K562 (cell line): Measurements from ENCODE around the gene RBAK. TPM values are rescaled to one million over a fixed set of nuclear protein-coding genes. Genes with fewer than 3 reads are reported as not detected.

Source experiments
- ATAC-seq: fragments of 200-7000 bp; cut with Tn5 transposase; 3 replicates; pipeline ENCODE4 v1.9.1; 2020; ENCODE audit warnings: moderate library complexity
- Bru-seq: library from RNA; stranded (reverse); fragments of 400-500 nt; gene quantifications from one replicate; lab custom pipeline; 2021; lab: Mats Ljungman, UMichigan
- BruChase-seq, 2 experiments: library from RNA; stranded (reverse); fragments of 400-500 nt; gene quantifications; one replicate each; lab custom pipeline; 2021; lab: Mats Ljungman, UMichigan
- BruUV-seq: library from RNA; stranded (reverse); fragments of 400-500 nt; replicated peaks from 2 replicates; lab custom pipeline; 2021; lab: Mats Ljungman, UMichigan
- CTCF ChIA-PET: fragments of 300-600 bp; formaldehyde crosslinking; extraction: SDS; loops from one replicate; lab custom pipeline; 2021; ENCODE audit warnings: low intra/inter-chr PET ratio; lab: Yijun Ruan, JAX
- POLR2A ChIA-PET: fragments of 300-600, 350-650 bp; sonication (Branson Sonifier 250); formaldehyde crosslinking; extraction: SDS; loops from one replicate; lab custom pipeline; 2021; ENCODE audit warnings: antibody characterized with exemption, inconsistent platforms; lab: Yijun Ruan, JAX
- DNase-seq, 4 experiments: peaks; one replicate each; pipeline versions ENCODE4 v3.0.0 to v3.0.0-alpha.2; 2011 to 2018; ENCODE audit warnings: low spot score in 3 of 4, mixed read lengths in 3 of 4; ENCODE audit errors: extremely low read depth in 1 of 4
- FAIRE-seq: peaks from 2 replicates; lab custom pipeline; 2011; peaks lifted over from hg19 to GRCh38; lab: Jason Lieb, UNC
- H2AFZ ChIP-seq: 2 replicates; pipeline ENCODE4 v1.6.0; 2011; ENCODE audit warnings: low read depth, low read length, control low read depth, inconsistent platforms
- H3K27ac ChIP-seq: fragments of 200-600 bp; 3 replicates; pipeline ENCODE4 v1.8.0; 2011; ENCODE audit warnings: low read depth, mild to moderate bottlenecking, control low read depth, inconsistent platforms, low read length, moderate library complexity, mixed read lengths; ENCODE audit errors: extremely low read depth
- H3K27me3 ChIP-seq, 2 experiments: fragments of 300-600 bp in 1 of 2; 2 replicates in 1 of 2; 3 replicates in 1 of 2; pipeline versions ENCODE4 v1.6.0 to v1.8.0; 2011; ENCODE audit warnings: inconsistent platforms in 2 of 2, low read length in 2 of 2, mild to moderate bottlenecking in 1 of 2, mixed read lengths in 1 of 2, moderate library complexity in 1 of 2; ENCODE audit not compliant: control insufficient read depth in 2 of 2, insufficient read depth in 2 of 2
- H3K36me3 ChIP-seq: fragments of 300-600 bp; 3 replicates; pipeline ENCODE4 v1.8.0; 2011; ENCODE audit warnings: mild to moderate bottlenecking, low read length, inconsistent platforms; ENCODE audit not compliant: control insufficient read depth, insufficient read depth
- H3K4me1 ChIP-seq, 2 experiments: fragments of 200-600 bp in 1 of 2; replicated peaks in 1 of 2; 2 replicates in 1 of 2; 3 replicates in 1 of 2; pipeline versions ENCODE4 v1.5.1 to v1.8.0; 2011; ENCODE audit warnings: inconsistent platforms in 2 of 2, low read length in 2 of 2, mild to moderate bottlenecking in 1 of 2, mixed read lengths in 1 of 2, moderate library complexity in 1 of 2; ENCODE audit not compliant: control insufficient read depth in 2 of 2, insufficient read depth in 2 of 2
- H3K4me2 ChIP-seq: 2 replicates; pipeline ENCODE4 v1.6.1; 2011; ENCODE audit warnings: low read length, control low read depth, inconsistent platforms, mixed read lengths; ENCODE audit not compliant: insufficient read depth
- H3K4me3 ChIP-seq: fragments of 200-600 bp; sonication (generic), shearing (Covaris generic); 2 replicates; pipeline ENCODE4 v1.5.1; 2016; ENCODE audit warnings: control low read depth, inconsistent platforms
- H3K79me2 ChIP-seq: fragments of 200-600 bp; 3 replicates; pipeline ENCODE4 v1.8.0; 2011; ENCODE audit warnings: low read length, inconsistent platforms; ENCODE audit not compliant: control insufficient read depth, insufficient read depth
- H3K9ac ChIP-seq, 2 experiments: 2 replicates each; pipeline versions ENCODE4 v1.6.0 to v1.6.1; 2011; ENCODE audit warnings: low read depth in 2 of 2, low read length in 2 of 2, control low read depth in 1 of 2, inconsistent platforms in 1 of 2, mild to moderate bottlenecking in 1 of 2, mixed read lengths in 1 of 2; ENCODE audit not compliant: insufficient read depth in 1 of 2
- H3K9me1 ChIP-seq: one replicate; pipeline ENCODE4 v1.6.0; 2011; ENCODE audit warnings: inconsistent platforms, mild to moderate bottlenecking, low read length, moderate library complexity; ENCODE audit not compliant: control insufficient read depth, insufficient read depth
- H3K9me3 ChIP-seq: replicated peaks from 2 replicates; pipeline ENCODE4 v1.5.1; 2011; ENCODE audit warnings: low read depth, low read length, inconsistent platforms; ENCODE audit not compliant: control insufficient read depth, insufficient read depth
- H4K20me1 ChIP-seq: replicated peaks from 2 replicates; pipeline ENCODE4 v1.6.1; 2011; ENCODE audit warnings: low read length, inconsistent platforms, mixed read lengths; ENCODE audit not compliant: control insufficient read depth, insufficient read depth
- ZBTB7A ChIP-seq: IDR thresholded peaks from 2 replicates; pipeline ENCODE4 v1.6.1; 2011; ENCODE audit warnings: low read depth, mild to moderate bottlenecking, low read length, moderate library complexity, borderline replicate concordance; ENCODE audit not compliant: control insufficient read depth
- ZNF133 ChIP-seq: fragments of 250-450 bp; sonication (Bioruptor Pico); IDR thresholded peaks from 2 replicates; pipeline ENCODE4 v1.4.0; 2020; ENCODE audit warnings: mild to moderate bottlenecking
- ZNF644 ChIP-seq: fragments of 200-800 bp; sonication (Bioruptor generic); IDR thresholded peaks from 2 replicates; pipeline ENCODE4 v1.6.1; 2016; ENCODE audit warnings: low read depth, missing genetic modification characterization, missing compliant biosample characterization
- WGBS: fragments of 100-300 bp; shearing (Covaris generic); methylation state at CpG from one replicate; pipeline ENCODE4 v1.1.6; 2016; ENCODE audit warnings: low coverage, mixed read lengths; ENCODE audit not compliant: insufficient coverage; ENCODE audit errors: missing lambda C conversion rate; 5-methylcytosine and 5-hydroxymethylcytosine counted together
- in situ Hi-C: fragments of 300-500 bp; cut with MboI; formaldehyde crosslinking; loops from 4 replicates; pipeline ENCODE4 v1.15.0; 2018; ENCODE audit warnings: inconsistent platforms, mixed read lengths
- intact Hi-C: fragments of 100-400 bp; cut with micrococcal nuclease; formaldehyde crosslinking; loops from 2 replicates; pipeline ENCODE4 v1.14.2; 2022
- long read RNA-seq, 3 experiments: library from polyadenylated mRNA in 2 of 3; library from RNA in 1 of 3; unstranded in 2 of 3; stranded (forward) in 1 of 3; transcript quantifications; one replicate each; pipeline ENCODE4 v2.0.0, GENCODE V29; 2019 to 2022
- polyA minus RNA-seq, 3 experiments: library from RNA; depleted of rRNA, polyadenylated mRNA; stranded (reverse); fragments of >200 nt; gene quantifications; 2 replicates each; pipeline ENCODE4 v1.2.3, GENCODE V29; 2011
- polyA plus RNA-seq, 8 experiments: library from polyadenylated mRNA; depleted of rRNA in 4 of 8; stranded (reverse) in 5 of 8; unstranded in 3 of 8; fragments of >200 nt; fragmentation: Nextera tagmentation in 2 of 8; fragmentation: Illumina TruSeq in 1 of 8; extraction: Ambion mirVana in 2 of 8; extraction: Trizol in 1 of 8; gene quantifications; 2 replicates each; pipeline versions ENCODE4 v1.2.1 to v1.2.3, GENCODE V29; 2011 to 2014; ENCODE audit warnings: inconsistent platforms in 1 of 8, missing spikeins in 1 of 8
- total RNA-seq, 7 experiments: library from RNA; depleted of rRNA in 6 of 7; stranded (reverse); fragments of >200 nt in 6 of 7; fragmentation: Illumina TruSeq in 2 of 7; extraction: Trizol in 2 of 7; gene quantifications; 2 replicates each; pipeline versions ENCODE4 v1.2.1 to v1.2.3, GENCODE V29; 2011 to 2021; ENCODE audit warnings: low replicate concordance in 1 of 7
- TF ChIP-seq, protein P1 (sequence below): sonication (generic); formaldehyde crosslinking; IDR thresholded peaks from 2 replicates; pipeline ENCODE4 v1.8.0; 2022; ENCODE audit warnings: mild to moderate bottlenecking, missing genetic modification reagents
- TF ChIP-seq, protein P2 (sequence below): fragments of 250-450 bp; sonication (Bioruptor Pico); IDR thresholded peaks from 2 replicates; pipeline ENCODE4 v1.5.1; 2021; ENCODE audit warnings: mild to moderate bottlenecking
- TF ChIP-seq, protein P3 (sequence below): sonication (generic); formaldehyde crosslinking; IDR thresholded peaks from 2 replicates; pipeline ENCODE4 v1.8.0; 2022; ENCODE audit warnings: mild to moderate bottlenecking, missing genetic modification reagents

The RBAK gene
- total RNA-seq (2011; cell fraction: chromatin; rRNA removed; ENCODE audit: low replicate concordance) = 14.1 and 39.5 TPM in 2 replicates
- 6.7 and 12.1 TPM in 2 replicates for total RNA-seq (2011; cell fraction: nucleolus; rRNA removed)
- 15.7 and 16.5 TPM in 2 replicates for total RNA-seq (2011; cell fraction: nucleoplasm; rRNA removed)
- total RNA-seq (2014; rRNA removed) (6.3 and 7.1 TPM in 2 replicates), total RNA-seq (2014; rRNA removed; fragmentation: Illumina TruSeq; extraction: Trizol) (12.7 and 15.9 TPM in 2 replicates), total RNA-seq (2015; rRNA removed; fragmentation: Illumina TruSeq; extraction: Trizol) (11.7 and 13.2 TPM in 2 replicates), total RNA-seq (2021) (9.8 and 11.2 TPM in 2 replicates), polyA plus RNA-seq (2011; rRNA removed) (10.1 and 10.4 TPM in 2 replicates), polyA plus RNA-seq (2014; fragmentation: Illumina TruSeq; extraction: Trizol) (8.9 and 10.2 TPM in 2 replicates), polyA plus RNA-seq (2014; fragmentation: Nextera tagmentation; extraction: Ambion mirVana) (1 to 10 TPM; 2.7 to 3.3 TPM), polyA plus RNA-seq (2014; rRNA removed) (5.6 and 7.4 TPM in 2 replicates), polyA minus RNA-seq (2011; rRNA and poly(A)+ RNA removed) (22.4 and 32.1 TPM in 2 replicates), Bru-seq, nascent RNA (percentile 82 among the genes with signal in this experiment), BruChase-seq, experiment 1, labeled RNA remaining after a 2-hour chase (percentile 95 among the genes with signal in this experiment), BruChase-seq, experiment 2, labeled RNA remaining after a 6-hour chase (percentile 94 among the genes with signal in this experiment)
- 1.2 and 2.8 TPM in 2 replicates for polyA plus RNA-seq (2011; cell fraction: cytosol; rRNA removed)
- polyA plus RNA-seq (2011; cell fraction: nucleus; rRNA removed) = 12.3 and 16.5 TPM in 2 replicates
- polyA plus RNA-seq (2012) = 6.3 and 7.0 TPM in 2 replicates
- 7.4 and 8.3 TPM in 2 replicates for polyA minus RNA-seq (2011; cell fraction: cytosol; rRNA and poly(A)+ RNA removed)
- 11.3 and 21.8 TPM in 2 replicates for polyA minus RNA-seq (2011; cell fraction: nucleus; rRNA and poly(A)+ RNA removed)
- long read RNA-seq, experiment 1, full-length matches to known transcripts = 10 of 24 reads
- long read RNA-seq, experiment 1, partial matches to known transcripts = 1 of 24 reads
- long read RNA-seq, experiment 1, other reads (novel, unspliced or antisense) = 13 of 24 reads
- long read RNA-seq, experiment 2, full-length matches to known transcripts = 1 of 6 reads
- long read RNA-seq, experiment 2, partial matches to known transcripts = 0 of 6 reads
- long read RNA-seq, experiment 2, other reads (novel, unspliced or antisense) = 5 of 6 reads
- long read RNA-seq, experiment 3, full-length matches to known transcripts = 1 of 1 reads
- long read RNA-seq, experiment 3, partial matches to known transcripts = 0 of 1 reads
- long read RNA-seq, experiment 3, other reads (novel, unspliced or antisense) = 0 of 1 reads

DNA sequence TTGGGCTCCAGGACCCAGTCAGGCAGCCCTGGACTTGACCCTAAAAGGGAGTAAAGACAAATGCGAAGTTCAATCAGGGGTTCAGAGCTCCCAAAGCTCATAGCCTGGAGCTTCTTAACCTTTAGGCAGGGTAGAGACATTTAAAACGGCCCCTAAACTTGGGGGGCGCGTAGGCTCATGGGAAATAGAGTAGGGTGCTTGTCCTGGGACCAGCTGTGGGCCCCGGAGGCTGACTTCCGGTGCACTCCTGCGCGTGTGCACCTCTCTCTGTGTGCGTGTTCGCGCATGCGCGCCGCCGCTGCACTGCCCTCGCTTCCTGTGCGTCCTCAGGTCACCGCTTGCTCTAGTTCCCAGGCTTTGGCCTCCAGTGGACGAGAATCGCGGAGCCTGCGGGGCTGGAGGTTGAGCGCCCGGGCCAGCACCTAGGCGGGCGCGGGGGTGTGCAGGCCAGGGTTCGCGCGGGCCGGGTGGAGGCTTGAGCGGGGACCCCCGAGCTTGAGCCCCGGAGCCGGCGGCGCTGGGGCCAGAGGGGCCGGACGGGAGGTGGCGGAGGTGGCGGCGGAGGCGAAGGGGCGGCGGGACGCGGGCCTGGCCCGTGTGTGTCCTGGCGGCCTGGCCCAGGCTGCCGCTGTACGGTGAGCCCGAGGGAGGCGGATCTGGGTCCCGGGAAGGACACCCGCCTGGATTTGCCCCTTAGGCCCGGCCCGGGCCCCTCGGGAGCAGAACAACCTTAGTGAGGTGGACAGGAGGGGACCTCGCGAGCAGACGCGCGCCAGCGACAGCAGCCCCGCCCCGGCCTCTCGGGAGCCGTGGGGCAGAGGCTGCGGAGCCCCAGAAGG lies at the start of gene RBAK:
Gene RBAK (plus strand): TSS at position 303 of the 839 bp plus-strand sequence. CDS start 2,217 bp downstream, outside the sequence.
- WGBS = 2% methylated on average over 38 of the region's 69 CpGs
- BruUV-seq = TSS peak; percentile 61
- peak; percentile 100 for ATAC-seq
- peak within 1 kb of the TSS; percentile 79 for H3K27ac ChIP-seq
- H3K9ac ChIP-seq = peak within 1 kb of the TSS; percentile 85 to 96
- ChIA-PET POLR2A (interaction anchor here (0.8 to 1.5 kb wide), 3 partner anchors 10 to 80 kb away, joined by 3 to 4 read pairs (median 4); no protein-coding TSS in a partner anchor), CTCF (no interaction called here)
- peak within 1 kb of the TSS; percentile 93 for H3K4me3 ChIP-seq
- peak within 1 kb of the TSS; percentile 83 for H3K4me2 ChIP-seq
- peak; percentile 91 to 98 (median 92) for DNase-seq
- no peaks in the 10 kb centered on the region for H3K9me1 ChIP-seq
- H3K27me3 ChIP-seq = no peaks in the 10 kb centered on the region
- peaks cover 0 to 12% of the 10 kb centered on the region in 2 experiments; a peak in 3 of 5 replicates for H3K4me1 ChIP-seq
- H3K79me2 ChIP-seq = peaks cover 16% of the 10 kb centered on the region; the same call in 2 of the 3 replicates
- in situ Hi-C loops (loop anchor here (5.0 kb wide), 1 partner anchor 1687 kb away; no protein-coding TSS in a partner anchor), intact Hi-C loops (no loop called here)
- peaks cover 5% of the 10 kb centered on the region; the same call in 1 of the 2 replicates for H3K9me3 ChIP-seq
- peaks cover 29% of the 10 kb centered on the region; the same call in 2 of the 3 replicates for H3K36me3 ChIP-seq
- FAIRE-seq = peak; percentile 86
- H2AFZ ChIP-seq = peak within 1 kb of the TSS; percentile 99
- H4K20me1 ChIP-seq = no peaks in the 10 kb centered on the region
- TF ChIP-seq ZBTB7A (peak; percentile 12; the same call in 1 of the 2 replicates), ZNF133 (no peak), ZNF644 (tag) (no peak)
- TF ChIP-seq, protein P1, sequence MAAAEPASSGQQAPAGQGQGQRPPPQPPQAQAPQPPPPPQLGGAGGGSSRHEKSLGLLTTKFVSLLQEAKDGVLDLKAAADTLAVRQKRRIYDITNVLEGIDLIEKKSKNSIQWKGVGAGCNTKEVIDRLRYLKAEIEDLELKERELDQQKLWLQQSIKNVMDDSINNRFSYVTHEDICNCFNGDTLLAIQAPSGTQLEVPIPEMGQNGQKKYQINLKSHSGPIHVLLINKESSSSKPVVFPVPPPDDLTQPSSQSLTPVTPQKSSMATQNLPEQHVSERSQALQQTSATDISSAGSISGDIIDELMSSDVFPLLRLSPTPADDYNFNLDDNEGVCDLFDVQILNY = peak; percentile 56; the same call in 1 of the 2 replicates
- TF ChIP-seq, protein P2, sequence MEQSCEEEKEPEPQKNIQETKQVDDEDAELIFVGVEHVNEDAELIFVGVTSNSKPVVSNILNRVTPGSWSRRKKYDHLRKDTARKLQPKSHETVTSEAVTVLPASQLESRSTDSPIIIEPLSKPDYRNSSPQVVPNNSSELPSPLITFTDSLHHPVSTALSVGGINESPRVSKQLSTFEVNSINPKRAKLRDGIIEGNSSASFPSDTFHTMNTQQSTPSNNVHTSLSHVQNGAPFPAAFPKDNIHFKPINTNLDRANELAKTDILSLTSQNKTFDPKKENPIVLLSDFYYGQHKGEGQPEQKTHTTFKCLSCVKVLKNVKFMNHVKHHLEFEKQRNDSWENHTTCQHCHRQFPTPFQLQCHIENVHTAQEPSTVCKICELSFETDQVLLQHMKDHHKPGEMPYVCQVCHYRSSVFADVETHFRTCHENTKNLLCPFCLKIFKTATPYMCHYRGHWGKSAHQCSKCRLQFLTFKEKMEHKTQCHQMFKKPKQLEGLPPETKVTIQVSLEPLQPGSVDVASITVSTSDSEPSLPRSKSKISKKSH = no peak
- TF ChIP-seq, protein P3, sequence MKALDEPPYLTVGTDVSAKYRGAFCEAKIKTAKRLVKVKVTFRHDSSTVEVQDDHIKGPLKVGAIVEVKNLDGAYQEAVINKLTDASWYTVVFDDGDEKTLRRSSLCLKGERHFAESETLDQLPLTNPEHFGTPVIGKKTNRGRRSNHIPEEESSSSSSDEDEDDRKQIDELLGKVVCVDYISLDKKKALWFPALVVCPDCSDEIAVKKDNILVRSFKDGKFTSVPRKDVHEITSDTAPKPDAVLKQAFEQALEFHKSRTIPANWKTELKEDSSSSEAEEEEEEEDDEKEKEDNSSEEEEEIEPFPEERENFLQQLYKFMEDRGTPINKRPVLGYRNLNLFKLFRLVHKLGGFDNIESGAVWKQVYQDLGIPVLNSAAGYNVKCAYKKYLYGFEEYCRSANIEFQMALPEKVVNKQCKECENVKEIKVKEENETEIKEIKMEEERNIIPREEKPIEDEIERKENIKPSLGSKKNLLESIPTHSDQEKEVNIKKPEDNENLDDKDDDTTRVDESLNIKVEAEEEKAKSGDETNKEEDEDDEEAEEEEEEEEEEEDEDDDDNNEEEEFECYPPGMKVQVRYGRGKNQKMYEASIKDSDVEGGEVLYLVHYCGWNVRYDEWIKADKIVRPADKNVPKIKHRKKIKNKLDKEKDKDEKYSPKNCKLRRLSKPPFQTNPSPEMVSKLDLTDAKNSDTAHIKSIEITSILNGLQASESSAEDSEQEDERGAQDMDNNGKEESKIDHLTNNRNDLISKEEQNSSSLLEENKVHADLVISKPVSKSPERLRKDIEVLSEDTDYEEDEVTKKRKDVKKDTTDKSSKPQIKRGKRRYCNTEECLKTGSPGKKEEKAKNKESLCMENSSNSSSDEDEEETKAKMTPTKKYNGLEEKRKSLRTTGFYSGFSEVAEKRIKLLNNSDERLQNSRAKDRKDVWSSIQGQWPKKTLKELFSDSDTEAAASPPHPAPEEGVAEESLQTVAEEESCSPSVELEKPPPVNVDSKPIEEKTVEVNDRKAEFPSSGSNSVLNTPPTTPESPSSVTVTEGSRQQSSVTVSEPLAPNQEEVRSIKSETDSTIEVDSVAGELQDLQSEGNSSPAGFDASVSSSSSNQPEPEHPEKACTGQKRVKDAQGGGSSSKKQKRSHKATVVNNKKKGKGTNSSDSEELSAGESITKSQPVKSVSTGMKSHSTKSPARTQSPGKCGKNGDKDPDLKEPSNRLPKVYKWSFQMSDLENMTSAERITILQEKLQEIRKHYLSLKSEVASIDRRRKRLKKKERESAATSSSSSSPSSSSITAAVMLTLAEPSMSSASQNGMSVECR = peak; percentile 34; the same call in 1 of the 2 replicates
